Activated gamma-delta T cell (primary cell): Measurements from ENCODE around the gene CENPP.
"Not testable (repeated sequence)": the region's sequence is repeated elsewhere in the genome, so short reads cannot be mapped to it uniquely, and the experiment has no call there.

Experiments used
- DNase-seq: peaks from one replicate; lab custom pipeline; 2025; lab: John Stamatoyannopoulos, UW

CENPP gene

DNA sequence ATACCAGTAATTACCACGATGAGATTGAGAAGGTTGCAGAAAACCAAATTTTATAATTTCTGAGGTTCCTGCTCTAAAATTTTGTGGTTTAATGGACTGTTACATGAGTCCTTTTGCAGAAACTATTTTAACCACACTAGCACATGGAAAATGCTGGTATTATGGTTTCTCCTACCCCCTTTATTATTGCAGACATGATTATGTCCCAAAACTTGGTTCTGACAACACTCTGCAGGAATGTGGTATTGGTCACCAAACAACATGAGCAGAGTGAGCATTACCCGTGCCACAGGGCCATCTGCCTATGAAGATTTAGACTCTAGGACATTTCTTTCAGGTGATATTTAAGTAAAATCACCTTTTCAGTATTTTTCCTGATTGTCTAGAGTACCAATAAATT, 212.8 kb downstream of the CENPP start:
- no peak for DNase-seq

DNA sequence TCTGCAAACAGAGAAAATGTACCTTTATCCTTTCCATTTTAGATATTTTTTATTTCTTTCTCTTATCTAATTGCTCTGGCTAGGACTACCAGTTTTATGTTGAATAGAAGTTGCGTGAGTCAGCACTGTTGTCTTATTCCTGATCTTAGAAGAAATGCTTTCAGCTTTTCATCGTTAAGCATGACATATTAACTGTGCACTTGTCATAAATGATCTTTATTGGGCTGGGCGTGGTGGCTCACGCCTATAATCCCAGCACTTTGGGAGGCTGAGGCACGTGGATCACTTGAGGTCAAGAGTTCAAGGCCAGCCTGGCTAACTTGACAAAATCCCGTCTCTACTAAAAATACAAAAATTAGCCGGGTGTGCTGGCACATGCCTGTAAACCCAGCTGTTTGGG, 218.2 kb downstream of the CENPP start:
- no peak for DNase-seq

DNA sequence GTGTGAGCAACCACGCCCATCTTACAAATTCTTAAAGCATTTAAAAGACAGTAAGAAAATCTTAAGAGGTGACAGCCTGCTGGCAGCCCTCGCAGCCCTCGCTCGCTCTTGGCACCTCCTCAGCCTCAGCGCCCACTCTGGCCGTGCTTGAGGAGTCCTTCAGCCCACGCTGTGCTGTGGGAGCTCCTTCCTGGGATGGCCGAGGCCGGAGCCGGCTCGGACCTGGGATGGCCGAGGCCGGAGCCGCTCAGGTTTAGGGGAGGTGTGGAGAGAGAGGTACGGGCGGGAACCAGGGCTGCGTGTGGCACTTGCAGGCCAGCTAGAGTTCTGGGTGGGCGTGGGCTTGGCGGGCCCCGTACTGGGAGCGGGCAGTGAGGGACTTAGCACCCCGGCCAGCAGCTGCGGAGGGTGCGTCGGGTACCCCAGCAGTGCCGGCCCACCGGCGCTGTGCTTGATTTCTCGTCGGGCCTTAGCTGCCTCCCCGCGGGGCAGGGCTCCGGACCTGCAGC, 219.3 kb downstream of the CENPP start:
- peak; percentile 12 for DNase-seq

DNA sequence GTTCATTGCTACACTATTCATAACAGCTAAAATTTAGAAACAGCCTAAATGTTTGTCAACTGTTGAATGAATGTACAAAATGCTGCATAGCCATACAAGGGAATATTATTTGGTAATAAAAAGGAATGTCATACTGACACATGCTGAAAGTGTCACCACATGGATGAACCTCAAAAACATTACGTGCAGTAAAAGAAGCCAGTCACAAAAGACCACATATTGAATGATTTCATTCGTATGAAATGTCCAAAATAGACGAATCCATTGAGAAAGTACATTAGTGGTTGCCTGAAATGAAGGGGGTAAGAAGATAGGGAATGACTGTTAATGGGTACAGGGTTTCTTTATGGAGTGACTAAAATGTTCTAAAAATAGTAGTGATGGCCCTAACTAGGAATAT, 221.6 kb downstream of the CENPP start:
- DNase-seq, result no peak

DNA sequence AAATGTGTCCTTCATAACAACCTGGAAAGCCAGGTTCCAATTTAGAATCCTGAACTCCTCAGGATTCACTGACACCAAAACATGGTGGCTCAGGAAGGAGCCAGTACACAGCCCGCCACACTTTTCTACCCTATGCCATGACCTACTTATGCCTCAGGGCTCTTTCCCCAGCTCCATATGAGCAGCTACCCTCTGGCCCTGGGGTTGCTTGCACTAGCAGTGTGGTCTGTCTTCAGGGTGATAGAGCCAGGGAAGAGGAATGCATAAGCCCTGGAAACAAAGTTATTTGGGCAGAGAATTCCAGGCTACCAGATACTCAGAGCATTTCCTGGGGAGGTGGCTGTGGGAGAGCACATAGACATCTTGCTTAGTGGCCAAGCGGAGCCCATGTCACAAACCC, 225.0 kb downstream of the CENPP start:
- no peak for DNase-seq

DNA sequence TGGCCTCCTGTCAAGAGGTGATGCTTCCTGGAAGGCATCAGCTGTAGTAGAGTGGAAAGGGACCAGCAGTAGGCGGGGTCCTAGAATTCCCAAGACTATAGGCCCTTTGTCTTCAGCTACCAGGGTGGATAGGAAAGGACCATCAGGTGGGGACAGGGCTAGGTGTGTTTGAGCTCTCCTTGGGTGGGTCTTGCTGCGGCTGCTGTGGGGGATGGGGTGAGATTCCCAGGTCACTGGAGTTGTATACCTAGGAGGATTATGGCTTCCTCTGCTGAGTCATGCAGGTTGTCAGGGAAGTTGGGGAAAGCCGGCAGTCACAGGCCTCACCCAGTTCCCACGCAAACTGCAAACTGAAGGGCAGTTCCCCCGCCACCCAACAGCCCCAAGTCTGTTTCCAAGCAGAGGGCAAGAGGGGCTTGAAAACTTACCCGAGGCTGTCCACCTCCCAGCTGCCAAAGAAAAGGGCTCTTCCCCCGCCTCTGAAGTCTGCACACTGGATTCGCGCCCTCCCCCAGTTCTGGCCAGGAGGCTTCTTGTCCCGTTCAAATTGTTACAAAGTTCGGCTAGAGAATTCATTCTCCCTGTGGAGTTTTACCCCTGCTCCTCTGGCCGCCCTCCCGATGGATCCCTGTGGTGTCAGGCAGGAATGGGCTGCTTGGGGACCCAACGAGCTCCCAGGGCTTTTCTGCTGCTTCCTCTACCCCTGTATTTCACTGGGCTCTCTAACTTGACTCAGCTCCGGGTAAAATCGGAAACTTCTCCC, 233.0 kb downstream of the CENPP start:
- no peak for DNase-seq

DNA sequence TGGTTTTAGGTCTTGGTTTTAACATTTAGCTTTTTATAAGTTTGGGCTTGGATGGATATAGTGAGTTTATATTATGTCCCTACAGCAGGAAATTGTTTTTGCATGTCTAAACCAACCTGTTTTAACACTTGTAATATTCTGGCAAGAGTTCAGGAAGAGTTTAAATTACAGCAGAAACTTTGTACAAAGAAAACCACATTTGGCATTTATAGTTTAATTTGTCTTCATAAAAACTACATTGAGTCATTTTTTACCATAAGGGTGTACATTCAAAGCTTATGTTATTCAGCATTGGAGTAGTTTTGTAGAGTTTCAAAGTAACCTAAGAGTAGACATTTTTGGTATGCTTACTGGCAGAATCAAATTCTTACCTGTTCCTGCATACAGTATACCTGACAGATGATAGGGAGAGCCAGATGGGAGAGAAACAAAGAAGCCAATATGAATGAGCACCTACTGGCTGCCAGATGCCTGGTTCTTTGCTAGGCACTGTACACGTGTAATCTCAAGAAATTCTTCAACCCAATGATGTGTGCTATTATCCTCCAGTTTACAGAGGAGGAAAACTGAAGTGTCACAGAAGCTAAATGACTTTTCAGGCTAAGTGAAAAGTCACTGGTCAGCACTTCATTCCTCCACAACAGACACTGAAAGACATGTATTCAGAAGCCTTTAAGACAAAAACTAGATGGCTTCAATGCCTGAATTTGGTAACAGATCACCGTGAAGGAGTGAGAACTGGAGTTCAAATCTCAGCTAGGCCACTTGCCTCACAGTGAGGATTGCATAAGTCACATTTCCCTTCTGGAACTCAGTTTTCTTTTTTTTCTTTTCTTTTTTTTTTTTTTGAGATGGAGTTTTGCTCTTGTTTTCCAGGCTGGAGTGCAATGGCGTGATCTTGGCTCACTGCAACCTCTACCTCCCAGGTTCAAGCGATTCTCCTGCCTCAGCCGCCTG, 235.9 kb downstream of the CENPP start:
- DNase-seq, result no peak

DNA sequence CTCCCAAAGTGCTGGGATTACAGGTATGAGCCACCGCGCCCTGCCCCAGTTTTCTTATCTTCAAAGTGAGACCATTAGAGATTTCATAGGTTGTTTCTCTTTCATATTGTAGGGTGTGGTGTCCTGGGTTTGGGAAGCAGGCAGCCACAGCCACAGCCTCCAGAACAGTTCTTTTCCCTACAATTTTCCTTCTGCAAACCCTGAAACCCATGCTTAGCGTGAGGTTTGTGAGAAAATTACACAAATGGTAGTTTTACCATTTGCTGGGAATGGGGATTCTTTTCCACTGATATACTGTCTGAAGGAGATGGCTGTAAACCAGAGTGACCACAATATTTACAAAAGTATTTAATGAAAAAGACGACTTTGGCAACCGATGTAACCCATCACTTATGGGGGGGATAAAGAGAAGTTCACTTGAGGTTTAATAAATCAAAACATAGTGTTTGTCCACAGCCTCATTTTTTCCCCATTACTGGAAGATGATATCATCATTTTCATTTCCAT, 236.8 kb downstream of the CENPP start:
- no peak for DNase-seq

DNA sequence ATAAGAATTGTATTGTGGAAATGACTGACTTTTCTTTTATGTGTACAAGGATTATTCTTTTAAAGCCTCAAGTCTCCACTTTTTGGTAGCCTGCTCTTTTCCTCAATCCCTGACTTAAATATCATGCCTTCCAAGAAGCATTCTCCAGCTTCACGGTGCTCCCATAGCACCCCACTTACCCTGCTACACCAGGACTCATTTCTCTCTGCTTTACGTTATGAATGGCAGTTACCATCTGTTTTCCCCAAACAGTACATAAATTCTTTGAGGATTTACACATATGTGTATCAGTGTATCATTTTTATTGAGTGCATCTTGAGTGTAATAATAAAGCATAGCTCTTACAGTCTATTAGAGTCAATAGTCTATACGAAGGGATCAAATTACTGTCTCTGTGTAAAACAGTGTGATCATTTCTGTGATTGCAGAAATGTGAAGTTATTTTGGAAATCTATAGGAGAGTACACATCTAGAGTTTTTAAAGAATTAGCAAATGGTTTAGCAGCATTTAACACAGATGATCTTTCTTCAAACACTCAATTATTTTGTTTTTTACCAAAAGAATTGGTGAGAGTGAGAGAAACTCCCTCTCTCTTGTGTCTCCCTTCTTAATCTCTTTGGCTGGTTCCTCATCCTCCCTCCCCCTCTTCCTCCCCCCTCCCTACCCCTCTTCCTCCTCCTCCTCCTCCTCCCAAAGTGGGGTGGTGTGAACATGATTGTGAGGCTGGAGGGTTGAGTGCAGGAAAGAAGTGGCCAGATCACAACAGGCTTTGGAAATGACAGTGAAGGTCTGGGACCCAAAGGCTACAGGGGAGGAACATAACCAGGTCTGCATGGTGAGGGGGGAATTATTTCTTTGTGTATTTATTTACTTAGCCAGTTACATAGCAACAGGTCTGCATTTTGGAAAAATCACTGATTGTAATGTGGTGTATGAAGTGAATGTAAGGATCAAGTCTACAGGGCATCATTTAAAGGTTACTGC, 237.7 kb downstream of the CENPP start:
- DNase-seq, result no peak

DNA sequence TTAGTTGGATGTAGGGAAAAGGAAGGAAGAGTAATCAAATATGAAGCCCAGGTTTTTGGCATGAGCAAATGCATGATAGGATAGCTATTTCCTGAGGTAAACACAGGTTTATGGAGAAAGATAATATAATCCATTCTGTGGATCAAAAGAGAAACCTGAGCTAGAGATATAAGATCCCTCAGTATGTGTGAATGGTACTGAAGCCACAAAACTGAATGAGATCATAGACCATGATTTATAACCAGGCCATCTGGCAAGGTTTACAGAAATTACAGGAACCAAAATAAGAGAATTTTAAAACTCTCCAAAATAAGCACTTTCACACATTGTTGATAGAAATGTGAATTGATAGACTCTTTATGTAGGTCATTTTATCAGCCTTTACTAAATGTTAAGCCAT, 238.8 kb downstream of the CENPP start:
- no peak for DNase-seq

DNA sequence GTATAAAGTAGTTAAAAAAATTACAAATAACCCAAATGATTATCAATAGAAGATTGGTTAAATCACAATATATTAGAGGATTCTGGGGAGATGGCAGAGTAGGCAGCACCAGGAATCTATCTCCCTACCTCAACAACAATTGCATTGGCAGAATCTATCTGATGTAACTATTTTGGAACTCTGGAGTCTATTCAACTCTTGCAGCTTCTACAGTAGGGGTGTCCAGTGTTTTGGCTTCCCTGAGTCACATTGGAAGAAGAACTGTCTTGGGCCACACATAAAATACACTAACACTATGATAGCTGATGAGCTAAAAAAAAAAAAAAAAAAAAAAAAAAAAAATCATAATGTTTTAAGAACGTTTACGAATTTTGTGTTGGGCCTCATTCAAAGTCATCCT, 239.2 kb downstream of the CENPP start:
- DNase-seq, result no peak

DNA sequence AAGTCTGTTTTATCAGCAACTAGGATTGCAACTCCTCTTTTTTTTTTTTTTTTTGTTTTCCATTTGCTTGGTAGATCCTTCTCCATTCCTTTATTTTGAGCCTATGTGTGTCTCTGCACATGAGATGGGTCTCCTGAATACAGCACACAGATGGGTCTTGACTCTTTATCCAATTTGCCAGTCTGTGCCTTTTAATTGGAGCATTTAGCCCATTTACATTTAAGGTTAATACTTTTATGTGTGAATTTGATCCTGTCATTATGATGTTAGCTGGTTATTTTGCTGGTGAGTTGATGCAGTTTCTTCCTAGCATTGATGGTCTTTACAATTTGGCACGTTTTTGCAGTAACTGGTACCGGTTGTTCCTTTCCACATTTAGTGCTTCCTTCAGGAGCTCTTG, 246.1 kb downstream of the CENPP start:
- DNase-seq, result not testable (repeated sequence)

DNA sequence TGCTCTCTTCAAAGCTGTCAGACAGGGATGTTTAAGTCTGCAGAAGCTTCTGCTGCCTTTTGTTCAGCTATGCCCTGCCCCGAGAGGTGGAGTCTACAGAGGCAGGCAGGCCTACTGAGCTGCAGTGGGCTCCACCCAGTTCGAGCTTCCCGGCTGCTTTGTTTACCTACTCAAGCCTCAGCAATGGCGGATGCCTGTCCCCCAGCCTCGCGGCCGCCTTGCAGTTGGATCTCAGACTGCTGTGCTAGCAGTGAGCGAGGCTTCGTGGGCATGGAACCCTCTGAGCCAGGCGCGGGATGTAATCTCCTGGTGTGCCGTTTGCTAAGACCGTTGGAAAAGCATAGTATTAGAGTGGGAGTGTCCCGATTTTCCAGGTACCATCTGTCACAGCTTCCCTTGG, 247.9 kb downstream of the CENPP start:
- not testable (repeated sequence) for DNase-seq

DNA sequence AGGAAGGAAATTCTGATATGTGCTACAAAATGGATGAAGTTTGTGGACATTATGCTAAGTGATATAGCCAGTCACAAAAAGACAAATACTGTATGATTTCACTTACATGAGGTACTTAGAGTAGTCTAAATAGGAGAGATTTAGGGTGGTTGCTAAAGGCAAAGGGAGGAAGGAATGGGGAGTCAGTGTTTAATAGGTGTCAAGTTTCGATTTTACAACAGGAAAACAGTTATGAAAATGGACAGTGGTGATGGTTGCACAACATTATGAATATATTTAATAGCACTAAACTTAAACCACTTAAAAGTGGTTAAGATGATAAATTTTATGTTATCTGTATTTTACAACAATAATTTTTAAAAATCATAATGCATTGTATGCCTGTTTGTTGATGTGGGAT, 250.4 kb downstream of the CENPP start:
- DNase-seq, result no peak

DNA sequence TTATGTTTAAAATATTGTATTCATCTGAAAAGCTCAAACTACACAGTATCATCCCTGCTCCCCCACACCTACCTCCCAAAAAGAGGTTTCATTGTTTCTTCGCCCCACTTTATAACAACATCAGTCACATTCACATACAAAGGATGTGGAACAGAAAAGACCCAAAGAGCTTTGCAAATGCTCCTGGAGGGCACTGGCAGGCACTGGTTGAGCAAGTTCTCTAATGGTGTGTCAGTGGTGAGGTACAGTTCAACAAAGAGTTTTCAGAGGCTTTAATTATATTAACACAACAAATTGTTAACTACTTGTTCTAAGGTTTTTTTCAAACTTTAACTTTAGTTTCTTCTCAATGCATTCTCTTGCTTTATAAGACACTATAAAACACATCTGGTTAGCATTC, 264.2 kb downstream of the CENPP start:
- no peak for DNase-seq

DNA sequence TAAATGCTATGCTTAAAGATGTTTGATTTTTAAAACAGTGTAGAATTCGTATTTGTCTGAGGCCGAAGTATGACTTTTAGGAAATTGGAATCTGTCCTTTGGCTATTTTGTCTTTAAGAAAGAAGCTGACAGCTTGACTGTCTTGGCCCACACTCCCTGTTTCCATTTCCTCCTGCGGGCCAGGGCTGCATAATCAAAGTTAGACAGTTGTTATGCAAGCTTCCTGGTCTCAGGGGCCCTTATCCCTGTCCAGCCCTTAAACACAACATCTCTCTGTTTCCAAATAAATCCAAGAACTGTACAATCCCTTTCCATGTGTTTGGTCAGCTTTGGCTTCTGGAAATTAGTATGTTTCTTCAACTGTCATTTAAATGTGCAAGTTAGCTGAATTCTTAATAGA, 264.6 kb downstream of the CENPP start:
- DNase-seq, result no peak

DNA sequence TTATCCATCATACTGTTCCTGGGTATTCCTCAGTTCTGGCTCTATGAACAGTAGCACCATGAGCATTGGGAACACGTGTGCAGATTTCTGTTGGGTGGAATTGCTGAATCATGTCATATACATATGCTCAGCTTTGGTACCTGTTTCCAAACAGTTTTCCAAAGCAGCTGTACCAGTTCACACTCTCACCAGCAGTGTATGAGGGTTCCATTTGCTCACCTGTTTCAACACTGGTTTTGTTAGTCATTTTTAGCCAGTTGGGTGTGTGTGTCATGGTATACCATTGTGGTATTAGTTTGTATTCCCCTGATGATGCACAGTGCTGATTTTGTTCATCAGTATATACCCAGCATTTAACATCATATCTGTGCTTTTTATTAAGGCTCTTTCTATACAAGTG, 266.8 kb downstream of the CENPP start:
- no peak for DNase-seq

DNA sequence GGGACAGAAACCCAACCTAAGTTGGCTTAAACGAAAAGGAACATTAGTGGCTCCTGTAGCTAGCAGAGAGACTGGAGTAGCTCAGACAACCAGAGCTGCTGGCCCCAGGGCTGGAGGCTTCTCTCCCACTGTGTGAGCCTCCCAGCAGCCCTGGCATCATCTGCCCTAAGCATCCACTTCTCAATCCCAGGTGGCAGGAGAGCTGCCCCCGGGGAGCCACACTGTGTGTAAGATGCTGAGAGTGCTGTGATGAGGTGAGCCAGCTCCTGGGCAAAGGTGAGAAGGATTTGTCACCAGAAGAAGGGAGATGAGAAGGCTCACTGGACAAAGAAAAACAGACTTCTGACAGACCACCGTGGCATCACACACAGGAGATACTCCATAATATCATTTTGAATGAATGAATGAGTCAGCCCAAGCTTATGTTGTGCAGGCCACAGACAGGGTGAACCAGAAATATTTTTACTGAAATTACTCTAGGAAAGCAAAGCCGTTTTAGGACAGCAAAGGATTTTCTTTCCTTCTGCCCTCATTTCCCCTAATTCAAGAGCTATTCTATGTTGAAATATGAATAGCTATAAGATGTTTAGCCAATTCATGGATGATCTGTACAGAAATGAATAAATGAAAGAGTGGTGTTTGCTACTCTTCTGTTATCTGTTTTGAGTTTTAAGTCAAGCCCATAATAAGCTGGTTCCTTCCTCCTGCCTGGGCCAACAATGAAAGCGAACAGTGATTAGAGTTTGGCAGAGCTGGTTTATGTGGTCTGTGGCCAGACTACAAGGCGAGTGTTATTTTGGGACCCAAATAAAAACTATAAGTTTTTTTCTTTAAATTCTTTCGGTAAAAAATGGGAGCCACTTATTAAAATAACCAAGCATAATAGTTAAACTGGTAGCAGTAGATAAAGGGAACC, 267.5 kb downstream of the CENPP start:
- DNase-seq, result no peak

DNA sequence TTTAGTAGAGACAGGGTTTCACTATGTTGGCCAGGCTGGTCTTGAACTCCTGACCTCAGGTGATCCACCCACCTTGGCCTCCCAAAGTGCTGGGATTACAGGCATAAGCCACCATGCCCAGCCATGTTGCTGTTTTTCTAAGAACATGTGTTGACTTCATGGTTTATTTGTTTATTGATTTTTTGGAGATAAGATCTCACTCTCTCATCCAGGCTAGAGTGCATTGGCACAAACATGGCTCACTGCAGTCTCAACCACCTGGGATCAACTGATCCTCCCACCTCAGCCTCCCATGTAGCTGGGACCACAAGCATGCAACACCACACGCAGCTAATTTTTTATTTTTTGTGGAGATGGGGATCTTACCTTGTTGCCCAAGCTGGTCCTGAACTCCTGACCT, 269.3 kb downstream of the CENPP start:
- DNase-seq, result not testable (repeated sequence)

DNA sequence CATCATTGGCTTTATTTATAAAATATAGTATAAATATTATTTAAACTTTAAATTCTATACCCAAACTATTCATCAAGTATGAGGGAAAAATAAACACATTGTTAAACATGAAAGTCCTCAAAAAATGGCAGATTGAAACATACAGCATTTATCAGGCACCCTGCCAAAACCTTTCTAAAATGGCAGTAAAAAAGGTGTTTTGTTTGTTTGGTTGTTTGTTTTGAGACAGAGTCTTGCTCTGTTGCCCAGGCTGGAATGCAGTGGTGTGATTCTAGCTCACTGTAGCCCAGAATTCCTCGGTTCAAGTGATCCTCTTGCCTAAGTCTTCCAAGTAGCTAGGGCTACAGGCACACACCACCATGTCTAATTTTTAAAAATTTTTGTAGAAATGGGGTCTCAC, 270.2 kb downstream of the CENPP start:
- DNase-seq, result no peak
